HepG2 (cell line): ENCODE measurements around the gene PDZK1. TPM values are rescaled to one million over a fixed set of nuclear protein-coding genes. Genes with fewer than 3 reads are reported as not detected.

Experiments
- AHR ChIP-seq: IDR thresholded peaks from 2 replicates; pipeline ENCODE4 v1.6.1; 2018; ENCODE audit warnings: missing genetic modification reagents, missing compliant biosample characterization
- EP300 ChIP-seq, 3 experiments: sonication (generic) in 1 of 3; formaldehyde crosslinking in 1 of 3; IDR thresholded peaks; 2 replicates each; pipeline versions ENCODE4 v1.5.1 to v1.6.1; 2011 to 2020; ENCODE audit warnings: low read depth in 2 of 3, low read length in 2 of 3, borderline replicate concordance in 1 of 3, improper control_type of control experiment in 1 of 3, mild to moderate bottlenecking in 1 of 3, missing genetic modification reagents in 1 of 3, moderate library complexity in 1 of 3
- EZH2 ChIP-seq: conservative IDR thresholded peaks from 2 replicates; pipeline ENCODE4 v1.6.1; 2012; ENCODE audit warnings: mild to moderate bottlenecking, low read depth, low read length, moderate library complexity
- HDAC2 ChIP-seq: sonication (generic); formaldehyde crosslinking; IDR thresholded peaks from 2 replicates; pipeline ENCODE4 v1.4.0; 2020; ENCODE audit warnings: missing genetic modification reagents
- ISL2 ChIP-seq: sonication (generic); formaldehyde crosslinking; IDR thresholded peaks from 2 replicates; pipeline ENCODE4 v1.5.0; 2020; ENCODE audit warnings: missing genetic modification reagents
- NRL ChIP-seq: sonication (generic); formaldehyde crosslinking; IDR thresholded peaks from 2 replicates; pipeline ENCODE4 v1.5.0; 2020; ENCODE audit warnings: missing genetic modification reagents, mild to moderate bottlenecking, moderate library complexity, borderline replicate concordance
- RELA ChIP-seq: sonication (generic); formaldehyde crosslinking; IDR thresholded peaks from 2 replicates; pipeline ENCODE4 v1.4.0; 2020; ENCODE audit warnings: missing genetic modification reagents
- SAP130 ChIP-seq: IDR thresholded peaks from 2 replicates; pipeline ENCODE4 v1.6.1; 2016; ENCODE audit warnings: low read depth
- ZBTB1 ChIP-seq: sonication (generic); formaldehyde crosslinking; IDR thresholded peaks from 2 replicates; pipeline ENCODE4 v1.4.0; 2020; ENCODE audit warnings: missing genetic modification reagents, borderline replicate concordance
- ZBTB10 ChIP-seq: sonication (generic); formaldehyde crosslinking; IDR thresholded peaks from 2 replicates; pipeline ENCODE4 v1.4.0; 2020; ENCODE audit warnings: missing genetic modification reagents, borderline replicate concordance
- ZFP36L2 ChIP-seq: sonication (generic); formaldehyde crosslinking; IDR thresholded peaks from 2 replicates; pipeline ENCODE4 v1.4.0; 2020; ENCODE audit warnings: missing genetic modification reagents
- ZMAT5 ChIP-seq: sonication (generic); formaldehyde crosslinking; IDR thresholded peaks from 2 replicates; pipeline ENCODE4 v1.5.0; 2020; ENCODE audit warnings: mild to moderate bottlenecking, low read depth, missing genetic modification reagents, borderline replicate concordance
- ZNF570 ChIP-seq: sonication (generic); formaldehyde crosslinking; IDR thresholded peaks from 2 replicates; pipeline ENCODE4 v1.4.0; 2020; ENCODE audit warnings: mild to moderate bottlenecking, missing genetic modification reagents, borderline replicate concordance
- ZNF598 ChIP-seq: sonication (generic); formaldehyde crosslinking; IDR thresholded peaks from 2 replicates; pipeline ENCODE4 v1.5.1; 2020; ENCODE audit warnings: mild to moderate bottlenecking, missing genetic modification reagents, borderline replicate concordance
- ZNF713 ChIP-seq: sonication (generic); formaldehyde crosslinking; IDR thresholded peaks from 2 replicates; pipeline ENCODE4 v1.4.0; 2020; ENCODE audit warnings: mild to moderate bottlenecking, missing genetic modification reagents
- ZNF75D ChIP-seq: sonication (generic); formaldehyde crosslinking; IDR thresholded peaks from 2 replicates; pipeline ENCODE4 v1.8.1; 2023; ENCODE audit warnings: missing genetic modification reagents, mild to moderate bottlenecking, borderline replicate concordance
- ZSCAN20 ChIP-seq: sonication (generic); formaldehyde crosslinking; IDR thresholded peaks from 2 replicates; pipeline ENCODE4 v1.4.0; 2020; ENCODE audit warnings: missing genetic modification reagents, mild to moderate bottlenecking, borderline replicate concordance
- ZSCAN22 ChIP-seq: sonication (generic); formaldehyde crosslinking; IDR thresholded peaks from 2 replicates; pipeline ENCODE4 v1.4.0; 2020; ENCODE audit warnings: mild to moderate bottlenecking, missing genetic modification reagents
- polyA plus RNA-seq, 8 experiments: library from polyadenylated mRNA; depleted of rRNA in 3 of 8; stranded (reverse) in 7 of 8; unstranded in 1 of 8; fragments of >200 nt; fragmentation: Illumina TruSeq in 4 of 8; extraction: Trizol in 4 of 8; gene quantifications; 2 replicates each; pipeline versions ENCODE4 v1.2.1 to v1.2.3, GENCODE V29; 2011 to 2016; ENCODE audit warnings: low read depth in 4 of 8, missing spikeins in 1 of 8, mixed read lengths in 1 of 8; ENCODE audit not compliant: insufficient read depth in 1 of 8
- total RNA-seq, 5 experiments: library from RNA; depleted of rRNA; stranded (reverse); fragments of >200 nt; fragmentation: Illumina TruSeq; extraction: Trizol; gene quantifications; 2 replicates each; pipeline ENCODE4 v1.2.3, GENCODE V29; 2016; ENCODE audit warnings: low read depth in 1 of 5
- TF ChIP-seq, protein P1 (sequence below): sonication (generic); formaldehyde crosslinking; IDR thresholded peaks from 2 replicates; pipeline ENCODE4 v1.4.0; 2020; ENCODE audit warnings: missing genetic modification reagents, borderline replicate concordance
- TF ChIP-seq, protein P2 (sequence below): IDR thresholded peaks from 2 replicates; pipeline ENCODE4 v1.6.1; 2018; ENCODE audit warnings: missing genetic modification reagents, mild to moderate bottlenecking, missing compliant biosample characterization
- TF ChIP-seq, protein P3 (sequence below): sonication (generic); formaldehyde crosslinking; IDR thresholded peaks from 2 replicates; pipeline ENCODE4 v1.8.1; 2023; ENCODE audit warnings: mild to moderate bottlenecking, missing genetic modification reagents

The PDZK1 gene
- total and polyA plus RNA-seq, 2 of the 13 experiments (the other 11 are each of a cell fraction or from before 2014, with no cell fraction given), result 16.2 to 46.4 TPM

DNA sequence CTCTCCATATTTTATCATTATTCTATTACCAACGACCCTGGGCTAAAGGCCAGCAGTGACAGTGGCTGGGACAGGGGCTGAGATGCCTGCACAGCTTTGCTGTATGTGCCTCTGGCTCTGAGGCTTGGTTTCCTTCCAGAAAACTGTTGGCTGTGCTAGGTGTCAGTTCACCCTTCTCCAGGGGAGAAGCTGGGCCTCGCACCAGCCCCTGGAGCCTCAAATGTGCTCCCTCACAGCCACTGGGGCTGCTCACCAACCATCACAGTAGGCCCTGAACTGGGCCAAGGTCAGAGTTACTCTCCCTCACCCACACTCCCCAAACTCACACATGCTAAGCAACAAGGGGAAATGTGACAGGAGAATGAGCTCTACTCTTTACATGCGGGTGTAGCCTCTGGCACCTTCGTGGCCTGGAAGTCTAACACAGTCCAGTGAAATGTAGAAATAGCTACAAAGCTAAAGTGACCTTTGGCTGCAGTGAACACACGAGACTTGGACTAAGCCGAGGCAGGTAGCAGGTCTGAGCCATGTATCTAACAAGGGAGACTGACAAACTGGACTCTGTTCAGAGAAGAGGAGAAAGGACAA, 7.5 kb upstream of the PDZK1 start (continued):
- TF ChIP-seq ZBTB10 (CRISPR knock-in tag) (peak; percentile 72; the same call in 1 of the 2 replicates), EP300 (IDR thresholded peaks at IDR 0.05; ENCODE audit: low read depth in 2 of 2, low read length in 2 of 2) (0 out of 4 replicates have a peak, but pooled peaks of 1 of the 2 experiments have one; percentile 16), EP300 (CRISPR knock-in tag; IDR thresholded peaks at IDR 0.05; ENCODE audit: borderline replicate concordance) (no peak; the same call in 1 of the 2 replicates), ZBTB1 (CRISPR knock-in tag) (no peak), AHR (no peak), HDAC2 (CRISPR knock-in tag) (peak; percentile 75; the same call in 1 of the 2 replicates), EZH2 (no peak), ISL2 (CRISPR knock-in tag) (no peak), ZSCAN20 (CRISPR knock-in tag) (0 out of 2 replicates have a peak, but pooled peaks have one; percentile 71), ZFP36L2 (CRISPR knock-in tag) (no peak), ZSCAN22 (CRISPR knock-in tag) (peak; percentile 66; the same call in 1 of the 2 replicates), ZNF75D (CRISPR knock-in tag) (no peak), ZNF570 (CRISPR knock-in tag) (no peak), ZNF713 (CRISPR knock-in tag) (no peak), NRL (0 out of 2 replicates have a peak, but pooled peaks have one; percentile 57), ZNF598 (CRISPR knock-in tag) (peak; percentile 76; the same call in 1 of the 2 replicates), SAP130 (CRISPR knock-in tag) (peak; percentile 52; the same call in 1 of the 2 replicates), RELA (peak; percentile 42; the same call in 1 of the 2 replicates), ZMAT5 (CRISPR knock-in tag) (no peak)
- TF ChIP-seq, protein P1, sequence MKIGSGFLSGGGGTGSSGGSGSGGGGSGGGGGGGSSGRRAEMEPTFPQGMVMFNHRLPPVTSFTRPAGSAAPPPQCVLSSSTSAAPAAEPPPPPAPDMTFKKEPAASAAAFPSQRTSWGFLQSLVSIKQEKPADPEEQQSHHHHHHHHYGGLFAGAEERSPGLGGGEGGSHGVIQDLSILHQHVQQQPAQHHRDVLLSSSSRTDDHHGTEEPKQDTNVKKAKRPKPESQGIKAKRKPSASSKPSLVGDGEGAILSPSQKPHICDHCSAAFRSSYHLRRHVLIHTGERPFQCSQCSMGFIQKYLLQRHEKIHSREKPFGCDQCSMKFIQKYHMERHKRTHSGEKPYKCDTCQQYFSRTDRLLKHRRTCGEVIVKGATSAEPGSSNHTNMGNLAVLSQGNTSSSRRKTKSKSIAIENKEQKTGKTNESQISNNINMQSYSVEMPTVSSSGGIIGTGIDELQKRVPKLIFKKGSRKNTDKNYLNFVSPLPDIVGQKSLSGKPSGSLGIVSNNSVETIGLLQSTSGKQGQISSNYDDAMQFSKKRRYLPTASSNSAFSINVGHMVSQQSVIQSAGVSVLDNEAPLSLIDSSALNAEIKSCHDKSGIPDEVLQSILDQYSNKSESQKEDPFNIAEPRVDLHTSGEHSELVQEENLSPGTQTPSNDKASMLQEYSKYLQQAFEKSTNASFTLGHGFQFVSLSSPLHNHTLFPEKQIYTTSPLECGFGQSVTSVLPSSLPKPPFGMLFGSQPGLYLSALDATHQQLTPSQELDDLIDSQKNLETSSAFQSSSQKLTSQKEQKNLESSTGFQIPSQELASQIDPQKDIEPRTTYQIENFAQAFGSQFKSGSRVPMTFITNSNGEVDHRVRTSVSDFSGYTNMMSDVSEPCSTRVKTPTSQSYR (CRISPR knock-in tag), result no peak
- TF ChIP-seq, protein P2, sequence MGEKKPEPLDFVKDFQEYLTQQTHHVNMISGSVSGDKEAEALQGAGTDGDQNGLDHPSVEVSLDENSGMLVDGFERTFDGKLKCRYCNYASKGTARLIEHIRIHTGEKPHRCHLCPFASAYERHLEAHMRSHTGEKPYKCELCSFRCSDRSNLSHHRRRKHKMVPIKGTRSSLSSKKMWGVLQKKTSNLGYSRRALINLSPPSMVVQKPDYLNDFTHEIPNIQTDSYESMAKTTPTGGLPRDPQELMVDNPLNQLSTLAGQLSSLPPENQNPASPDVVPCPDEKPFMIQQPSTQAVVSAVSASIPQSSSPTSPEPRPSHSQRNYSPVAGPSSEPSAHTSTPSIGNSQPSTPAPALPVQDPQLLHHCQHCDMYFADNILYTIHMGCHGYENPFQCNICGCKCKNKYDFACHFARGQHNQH (CRISPR knock-in tag), result 0 out of 2 replicates have a peak, but pooled peaks have one; percentile 73
- TF ChIP-seq, protein P3, sequence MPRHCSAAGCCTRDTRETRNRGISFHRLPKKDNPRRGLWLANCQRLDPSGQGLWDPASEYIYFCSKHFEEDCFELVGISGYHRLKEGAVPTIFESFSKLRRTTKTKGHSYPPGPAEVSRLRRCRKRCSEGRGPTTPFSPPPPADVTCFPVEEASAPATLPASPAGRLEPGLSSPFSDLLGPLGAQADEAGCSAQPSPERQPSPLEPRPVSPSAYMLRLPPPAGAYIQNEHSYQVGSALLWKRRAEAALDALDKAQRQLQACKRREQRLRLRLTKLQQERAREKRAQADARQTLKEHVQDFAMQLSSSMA, result peak; percentile 69; the same call in 1 of the 2 replicates
